Neural progenitor cell (in vitro differentiated cells): ENCODE measurements around the gene GDF10.

Source experiments
- CTCF ChIP-seq: fragments of 200-600 bp; sonication (generic); IDR thresholded peaks from 2 replicates; pipeline ENCODE4 v1.5.1; 2017; ENCODE audit warnings: antibody characterized with exemption, mild to moderate bottlenecking
- EZH2 ChIP-seq: fragments of 200-600 bp; sonication (generic); IDR thresholded peaks from 2 replicates; pipeline ENCODE4 v1.6.1; 2017; ENCODE audit warnings: antibody characterized with exemption, mild to moderate bottlenecking, moderate library complexity

GRCh38 chr10:47288236-47288635 is 11.8 kb upstream of the GDF10 start:
- TF ChIP-seq CTCF (no peak), EZH2 (no peak)
